ENCODE measurements around the gene LIN37.
"Not testable (repeated sequence)": the region's sequence is repeated elsewhere in the genome, so short reads cannot be mapped to it uniquely, and the experiment has no call there.

LIN37 gene

DNA sequence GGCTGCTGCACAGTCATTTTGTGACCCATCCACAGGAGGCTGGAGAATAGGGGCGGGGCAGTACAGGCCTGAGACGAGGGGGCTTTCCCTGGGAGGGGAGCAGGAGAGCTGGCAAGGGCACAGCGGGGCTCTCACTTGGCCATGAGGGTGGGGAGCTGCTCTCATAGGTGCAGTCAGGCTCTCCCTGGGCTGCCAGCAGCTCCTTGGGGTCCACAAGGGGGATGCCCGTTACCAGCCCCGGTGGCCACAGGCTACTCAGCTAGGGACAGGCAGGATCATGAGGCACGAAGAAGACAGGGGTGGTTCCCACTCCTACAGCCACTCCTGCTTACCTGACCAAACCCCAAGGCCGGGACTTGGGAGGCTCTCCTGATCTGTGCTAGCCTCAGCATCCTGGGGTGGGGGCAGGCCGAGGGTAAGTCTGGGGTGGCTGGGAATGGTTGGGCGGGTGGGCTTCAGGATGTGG, 43.5 kb downstream of the LIN37 start:
- no peak for DNase-seq

DNA sequence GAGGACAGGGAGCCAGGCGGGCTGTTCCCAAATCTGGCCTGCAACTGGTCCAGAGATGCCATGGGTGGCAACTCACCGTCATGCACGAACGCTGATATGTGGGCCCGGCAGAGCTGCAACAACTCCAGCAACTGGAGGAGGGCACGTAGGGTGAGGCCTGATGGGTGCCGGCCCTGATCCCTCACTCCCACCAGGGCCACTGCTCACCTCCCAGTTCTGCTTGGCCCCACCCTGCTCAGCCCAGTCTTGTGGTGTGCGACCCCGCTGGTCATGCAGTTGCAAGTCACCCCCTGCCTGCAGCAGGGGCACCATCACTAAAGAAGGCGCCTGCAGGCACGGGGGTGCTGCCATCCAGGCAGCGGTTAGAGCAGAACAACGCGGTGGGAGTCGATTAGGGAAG, 43.9 kb downstream of the LIN37 start:
- DNase-seq = no peak

DNA sequence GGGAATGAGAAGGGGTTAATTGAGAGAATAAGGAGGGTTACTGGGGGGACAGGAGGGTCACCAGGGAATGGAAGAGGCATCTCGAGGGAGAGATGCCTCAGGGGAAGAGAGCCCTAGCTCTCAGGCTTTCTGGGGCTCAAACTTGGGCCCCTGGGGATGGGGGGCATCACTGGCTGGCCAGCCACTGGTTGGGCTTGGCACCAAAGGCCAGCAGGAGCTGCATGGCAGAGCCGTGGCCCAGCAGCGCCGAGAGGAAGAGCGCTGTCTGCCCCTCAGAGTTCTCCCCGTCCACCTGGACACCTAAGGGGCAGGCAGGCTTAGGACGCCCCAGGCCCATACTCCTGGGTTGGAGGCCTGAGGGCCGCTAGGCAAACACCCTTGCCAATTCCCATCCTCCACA, 44.5 kb downstream of the LIN37 start:
- no peak for DNase-seq

DNA sequence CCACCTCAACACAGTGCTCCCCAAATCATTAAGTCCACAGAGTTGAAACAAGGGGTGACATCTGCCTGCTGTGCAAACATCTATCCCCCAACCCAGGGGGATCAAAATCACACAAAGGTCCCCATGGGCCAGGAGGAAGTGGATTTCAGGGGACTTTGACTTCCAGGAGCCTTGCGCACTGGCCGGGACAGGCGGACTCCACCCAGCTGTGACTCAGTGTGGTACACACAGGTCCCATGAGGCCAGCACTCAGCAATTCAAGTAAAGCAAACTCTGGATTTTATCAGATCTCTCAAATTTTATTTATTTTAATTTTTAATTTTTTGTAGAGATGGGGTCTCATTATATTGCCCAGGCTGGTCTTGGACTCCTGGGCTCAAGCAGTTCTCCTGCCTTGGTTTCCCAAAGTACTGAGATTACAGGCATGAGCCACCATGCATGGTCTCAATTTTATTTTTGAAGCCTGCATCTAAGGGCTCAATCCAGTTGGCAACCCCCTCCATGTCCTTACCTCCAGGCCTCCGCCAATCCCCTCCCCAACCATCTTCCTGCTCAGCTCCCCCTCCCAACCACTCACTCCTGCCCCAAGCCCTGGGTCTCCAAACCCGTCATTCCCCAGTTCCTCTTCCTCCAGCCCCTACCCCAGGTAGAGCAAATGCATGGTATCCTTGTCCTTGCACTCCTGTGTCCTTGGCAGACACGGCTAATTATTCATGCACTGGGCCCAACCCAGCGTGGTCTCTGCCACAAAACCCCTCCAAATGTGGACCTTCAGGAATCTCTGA, 45.2 kb downstream of the LIN37 start:
- DNase-seq = no peak

DNA sequence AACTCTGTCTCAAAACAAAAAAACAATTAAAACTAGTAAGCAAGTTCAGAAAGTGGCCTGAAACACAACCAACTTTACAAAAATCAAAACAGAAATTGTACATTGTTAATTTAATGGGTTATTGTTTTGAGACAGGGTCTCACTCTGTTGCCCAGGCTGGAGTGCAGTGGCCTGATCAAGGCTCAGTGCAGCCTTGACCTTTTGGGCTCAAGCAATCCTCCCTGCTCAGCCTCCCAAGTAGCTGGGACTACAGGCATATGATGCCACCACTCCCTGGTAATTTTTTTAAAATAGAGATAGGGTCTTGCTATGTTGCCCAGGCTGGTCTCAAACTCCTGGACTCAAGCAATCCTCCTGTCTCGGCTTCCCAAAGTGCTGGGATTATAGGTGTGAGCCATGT, 47.2 kb downstream of the LIN37 start:
- DNase-seq = not testable (repeated sequence)

DNA sequence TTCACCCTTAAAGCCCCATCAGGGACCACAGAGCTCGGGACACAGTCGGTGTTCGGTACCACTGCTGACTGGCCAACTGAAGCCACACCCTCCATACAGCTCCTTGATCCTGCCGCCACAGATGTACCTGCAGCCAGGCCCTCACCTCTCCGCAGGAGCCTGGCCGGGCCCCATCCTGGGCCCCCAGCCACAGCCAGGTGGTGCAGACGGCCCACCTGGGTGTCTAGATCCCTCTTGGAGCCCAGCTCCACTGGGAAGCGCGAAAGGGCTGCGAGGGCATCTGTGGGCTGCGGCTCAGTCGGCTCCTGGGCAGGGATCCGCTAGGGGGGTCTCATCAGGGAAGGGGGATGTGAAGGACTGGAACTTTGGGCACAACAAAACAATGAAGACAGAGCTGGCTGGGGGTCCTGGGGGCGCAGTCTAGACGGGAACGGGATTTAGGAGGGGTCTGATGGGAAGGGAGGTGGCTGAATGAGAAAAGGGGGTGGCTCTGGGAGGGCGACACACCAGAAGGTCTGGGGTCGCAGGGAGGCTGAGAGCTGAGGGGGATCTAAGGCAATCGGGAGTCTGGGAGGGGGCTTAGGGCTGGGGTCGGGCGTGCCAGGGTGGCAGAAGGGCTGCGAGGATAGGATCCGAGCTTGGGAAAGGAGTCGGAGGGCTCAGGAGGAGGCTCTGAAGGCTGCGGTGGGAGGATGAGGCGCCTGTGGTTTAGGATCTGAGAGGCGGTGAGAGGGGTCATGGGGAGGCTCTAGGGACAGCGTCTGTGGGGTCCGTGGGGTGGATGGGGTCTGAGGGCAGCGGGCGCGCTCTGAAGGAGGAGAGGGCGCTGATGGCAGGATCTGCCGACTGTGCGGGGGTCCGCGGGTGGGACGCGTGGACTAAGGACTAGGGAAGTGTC, 48.5 kb downstream of the LIN37 start:
- DNase-seq = no peak

DNA sequence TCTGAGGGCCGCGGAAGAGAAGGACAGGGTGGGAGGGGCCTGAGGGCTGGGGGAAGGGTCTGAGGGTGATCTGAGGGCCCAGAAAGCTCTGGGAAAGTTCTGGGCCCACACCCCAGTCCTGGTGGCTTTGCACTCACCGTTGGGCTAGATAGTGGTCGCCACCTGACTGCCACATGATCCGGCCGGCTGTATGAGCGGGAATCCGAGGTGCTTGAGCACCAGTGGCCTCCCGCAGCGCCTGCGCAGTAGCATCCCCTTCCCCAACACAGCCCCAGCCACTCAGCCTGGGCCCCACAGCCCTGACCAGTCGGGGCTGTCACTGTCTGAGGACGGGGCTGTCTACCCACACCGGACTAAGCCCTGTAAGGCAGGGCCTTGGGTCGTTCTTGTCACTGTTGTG, 49.3 kb downstream of the LIN37 start:
- peak; percentile 9 for DNase-seq

DNA sequence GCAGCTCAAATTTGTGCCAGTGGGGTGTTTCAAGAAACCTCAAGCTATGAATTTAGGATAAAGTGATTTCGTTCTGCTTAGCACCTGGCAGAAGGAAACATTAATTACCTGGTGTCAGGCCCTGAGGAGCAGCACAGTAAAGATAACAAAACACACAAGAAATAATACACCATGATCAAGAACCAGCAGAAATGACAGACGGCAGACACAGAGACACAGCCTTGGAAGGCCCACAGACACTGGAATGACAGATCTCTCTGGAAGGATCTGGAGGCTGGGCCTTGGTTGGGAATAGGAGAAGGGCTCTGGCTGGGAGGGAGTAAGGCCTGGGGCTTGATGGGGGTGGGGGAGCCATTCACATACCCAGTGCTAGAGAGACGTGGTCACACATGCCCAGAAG, 53.5 kb downstream of the LIN37 start:
- DNase-seq = no peak
